ENCODE results near the gene NKD1.
A peak's percentile ranks its signal among the peaks of the same experiment; 100 is the strongest.

NKD1 gene

DNA sequence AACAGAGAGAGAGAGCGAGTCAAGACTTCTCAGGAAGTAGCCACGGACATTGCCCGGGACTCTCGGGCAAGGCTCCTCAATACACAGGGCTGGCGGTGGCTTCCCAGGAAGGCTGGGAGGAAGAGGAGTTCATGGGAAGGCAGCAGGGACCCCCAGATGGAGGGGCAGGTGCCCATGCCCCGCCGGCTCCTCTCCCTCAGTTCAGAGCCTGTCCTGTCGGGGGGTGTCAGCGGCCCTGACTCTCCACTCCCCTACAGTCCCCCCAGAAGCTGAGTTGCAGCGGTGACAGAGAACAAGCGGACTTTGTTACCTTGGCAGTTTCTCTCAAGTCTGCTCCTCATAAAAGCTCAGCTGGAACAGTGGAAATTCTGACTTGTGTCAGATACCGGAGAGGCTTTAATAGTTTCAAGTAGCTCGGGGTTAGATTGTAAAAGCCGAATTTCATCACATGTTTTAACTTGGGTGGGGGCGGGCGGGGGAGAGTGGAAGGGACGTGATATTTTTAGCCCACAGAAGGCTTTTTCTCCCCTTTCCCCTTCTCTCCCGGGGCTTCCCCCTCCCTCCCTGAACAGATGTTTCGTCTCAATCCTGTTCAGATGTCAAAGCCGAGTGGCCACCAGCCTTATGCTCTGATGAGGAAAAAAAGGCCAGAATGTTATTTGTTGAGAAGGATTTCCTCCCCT lies 65.2 kb downstream of the NKD1 start:
- DNase-seq (ENCODE audit: low read depth, low spot score), result no peak

- no peak for DNase-seq (ENCODE audit: low read depth, low spot score)
Observed at GRCh38 chr16:50613964-50614474, 65.8 kb downstream of the NKD1 start.

GRCh38 chr16:50614955-50615724 lies 66.9 kb downstream of the NKD1 start:
- DNase-seq (ENCODE audit: low read depth, low spot score), result no peak

GRCh38 chr16:50615891-50616290 lies 67.7 kb downstream of the NKD1 start:
- DNase-seq (ENCODE audit: low read depth, low spot score), result no peak

DNA sequence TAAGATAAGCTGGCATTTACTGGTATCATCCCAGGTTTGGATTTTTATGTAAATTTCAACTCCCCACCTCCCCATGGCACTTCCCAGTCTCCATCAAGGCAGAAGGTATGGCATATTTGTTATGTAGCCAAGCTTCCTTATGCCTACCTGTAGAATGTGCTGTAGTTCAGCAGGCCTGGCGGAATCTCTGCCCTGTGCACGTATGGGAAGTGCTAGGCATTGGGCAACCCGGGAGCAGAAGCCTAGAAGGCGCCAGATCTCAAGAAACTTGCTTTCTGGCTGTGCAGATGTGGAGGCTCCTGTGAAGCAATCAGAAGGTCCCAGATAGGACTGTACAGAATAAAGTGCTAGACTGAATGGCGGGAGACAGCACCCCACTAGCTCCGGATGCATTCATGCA lies 68.2 kb downstream of the NKD1 start:
- no peak for DNase-seq (ENCODE audit: low read depth, low spot score)

- DNase-seq (ENCODE audit: low read depth, low spot score), result no peak
Observed at GRCh38 chr16:50616883-50617645, 68.9 kb downstream of the NKD1 start.

DNA sequence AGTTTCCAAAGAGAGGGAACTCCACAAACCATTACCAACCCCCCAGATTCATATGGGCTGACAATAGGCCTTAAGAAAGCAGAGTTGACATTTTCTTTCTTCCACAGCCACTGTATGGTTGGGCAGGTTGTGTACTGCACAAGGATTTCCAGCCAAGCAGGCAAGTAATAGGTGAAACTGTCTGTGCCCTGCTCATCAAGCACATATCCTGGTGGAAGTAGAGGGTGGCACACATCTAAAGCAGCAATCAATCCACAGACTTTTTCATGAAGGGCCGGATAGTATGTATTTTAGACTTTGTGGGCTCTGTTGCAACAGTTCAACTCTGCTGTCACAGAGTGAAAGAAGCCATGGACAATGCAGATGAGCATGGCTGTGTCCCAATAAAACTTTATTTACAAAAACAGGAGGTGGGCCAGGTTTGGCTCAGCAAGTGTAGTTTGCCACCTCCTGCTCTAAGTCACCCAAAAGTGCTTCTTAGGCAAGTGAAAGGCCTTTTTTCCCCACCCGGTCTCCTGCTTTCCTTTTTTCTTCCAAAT lies 69.5 kb downstream of the NKD1 start:
- DNase-seq (ENCODE audit: low read depth, low spot score), result no peak

DNA sequence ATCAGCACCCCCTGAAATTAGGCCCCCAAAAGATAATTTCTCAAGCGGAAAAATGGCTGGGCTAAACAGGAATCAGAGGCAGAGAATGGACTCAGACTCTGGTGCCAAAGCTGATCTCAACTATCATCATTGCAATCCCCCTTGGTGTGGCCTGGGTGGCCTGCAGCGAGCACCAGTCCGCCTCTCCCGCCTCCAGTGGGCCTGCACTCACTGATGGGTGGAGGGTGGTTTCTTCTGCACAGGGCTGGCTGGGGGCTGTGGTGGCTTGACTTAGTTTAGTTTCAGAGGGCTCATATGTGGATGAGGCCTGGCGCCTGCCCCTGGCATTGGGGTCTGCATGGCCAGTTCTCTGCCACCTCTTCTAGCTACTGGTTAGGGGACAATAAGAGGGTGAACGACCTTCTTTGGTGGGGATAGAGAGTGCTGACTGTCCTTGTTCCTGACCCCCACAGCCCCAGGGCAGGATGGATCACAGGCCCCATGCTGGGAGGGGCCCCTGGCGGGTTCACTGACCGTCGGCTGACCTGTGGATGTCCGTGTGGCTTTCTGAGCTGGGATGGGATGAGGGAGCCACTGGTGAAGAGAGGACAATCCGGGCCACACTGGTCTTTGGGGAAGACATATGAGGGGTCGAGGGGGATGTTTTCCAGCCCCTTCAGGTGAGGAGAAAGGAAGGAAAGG lies 70.2 kb downstream of the NKD1 start:
- DNase-seq (ENCODE audit: low read depth, low spot score), result no peak

DNA sequence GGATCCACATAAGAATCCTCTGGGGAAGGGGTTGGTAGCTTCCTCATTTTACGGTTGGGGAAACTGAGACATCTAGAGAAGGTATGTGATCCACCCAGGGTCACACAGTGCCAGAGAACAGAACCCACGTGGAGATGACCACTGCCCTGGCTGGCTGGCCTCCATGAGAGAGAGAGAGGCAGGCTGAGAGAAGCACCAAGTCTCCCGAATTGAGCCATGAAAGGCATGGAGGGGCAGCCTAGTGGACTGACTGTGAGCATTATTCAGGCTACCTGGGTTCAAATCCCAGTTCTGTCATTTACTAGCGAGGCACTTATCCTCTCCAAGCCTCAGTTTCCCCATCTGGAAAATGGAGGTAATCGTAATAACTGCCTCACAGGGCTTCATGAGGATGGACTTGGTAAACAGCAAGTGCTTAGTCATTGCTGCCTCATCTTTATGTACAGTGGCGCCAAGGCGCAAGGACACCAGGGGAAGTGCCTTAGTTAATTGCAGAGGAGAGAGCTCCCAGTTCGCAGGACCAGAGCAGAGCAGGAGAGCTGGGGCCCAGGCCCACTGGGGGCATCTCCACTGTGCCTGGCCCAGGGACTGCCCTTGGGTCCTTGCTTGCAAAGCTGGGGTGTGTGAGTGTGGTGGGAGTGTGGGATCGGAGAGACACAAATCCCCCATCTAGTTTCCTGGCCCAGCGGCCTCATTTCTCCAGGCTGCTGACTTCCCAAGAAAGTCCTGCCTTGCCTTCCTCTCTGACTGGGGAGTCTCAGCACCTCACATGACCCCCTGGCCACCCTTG lies 71.7 kb downstream of the NKD1 start:
- DNase-seq (ENCODE audit: low read depth, low spot score), result no peak

GRCh38 chr16:50620646-50621451 lies 72.7 kb downstream of the NKD1 start:
- DNase-seq (ENCODE audit: low read depth, low spot score), result no peak

- no peak for DNase-seq (ENCODE audit: low read depth, low spot score)
Observed at GRCh38 chr16:50621452-50621792, 73.2 kb downstream of the NKD1 start.

DNA sequence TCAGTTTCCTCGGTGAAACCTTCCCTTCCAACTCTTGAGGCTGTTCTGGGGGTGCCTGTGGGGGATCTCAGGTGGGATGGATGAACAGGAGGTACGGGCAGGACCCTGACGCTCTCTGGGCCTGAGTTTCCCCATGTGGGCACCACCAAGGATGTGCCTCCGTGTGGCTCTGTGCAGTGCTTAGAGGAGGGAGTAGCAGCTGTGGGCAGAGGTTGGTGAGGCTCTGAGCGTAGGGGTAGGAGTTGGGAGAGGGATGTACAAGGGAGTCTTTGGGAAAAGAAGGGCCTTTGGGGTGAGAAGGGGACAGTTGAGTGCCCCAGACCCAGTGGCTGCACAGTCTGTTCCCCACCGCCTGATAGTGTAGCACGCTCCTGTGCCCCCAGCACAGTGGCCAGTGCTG lies 73.8 kb downstream of the NKD1 start:
- no peak for DNase-seq (ENCODE audit: low read depth, low spot score)

DNA sequence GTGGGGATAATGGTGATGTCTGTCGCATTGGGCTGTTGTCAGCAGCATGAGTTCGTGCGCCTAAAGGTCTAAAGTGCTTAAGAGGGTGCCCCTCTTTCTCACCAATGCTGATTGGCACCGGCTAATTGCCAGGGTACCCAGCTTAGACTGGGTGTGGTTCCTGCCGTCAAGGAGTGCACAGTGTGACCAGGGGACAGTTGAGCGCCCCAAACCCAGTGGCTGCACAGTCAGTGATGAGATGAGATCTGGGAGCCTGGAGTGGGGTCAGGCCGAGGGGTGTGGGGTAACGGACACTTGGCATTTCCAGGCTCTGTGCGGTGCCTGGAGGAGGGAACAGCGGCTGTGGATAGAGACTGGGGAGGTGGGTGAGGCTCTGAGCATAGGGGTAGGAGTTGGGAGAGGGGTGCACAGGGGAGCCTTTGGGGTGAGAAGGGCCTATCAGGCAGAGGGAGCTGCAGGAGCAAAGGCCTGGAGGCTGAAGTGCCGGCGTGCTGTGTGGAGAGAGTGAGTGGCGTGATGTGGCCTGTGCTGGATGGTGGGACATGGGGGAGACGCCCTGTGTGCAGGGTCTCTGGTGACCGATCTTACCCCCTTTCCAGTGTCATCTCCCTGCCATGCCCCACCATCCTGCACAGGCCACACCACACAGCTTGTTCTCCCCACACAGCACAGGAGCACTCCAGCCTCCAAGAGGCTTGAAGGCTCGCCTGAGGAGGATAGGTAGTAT lies 74.6 kb downstream of the NKD1 start:
- no peak for DNase-seq (ENCODE audit: low read depth, low spot score)

- DNase-seq (ENCODE audit: low read depth, low spot score), result no peak
Observed at GRCh38 chr16:50624449-50624970, 76.3 kb downstream of the NKD1 start.

DNA sequence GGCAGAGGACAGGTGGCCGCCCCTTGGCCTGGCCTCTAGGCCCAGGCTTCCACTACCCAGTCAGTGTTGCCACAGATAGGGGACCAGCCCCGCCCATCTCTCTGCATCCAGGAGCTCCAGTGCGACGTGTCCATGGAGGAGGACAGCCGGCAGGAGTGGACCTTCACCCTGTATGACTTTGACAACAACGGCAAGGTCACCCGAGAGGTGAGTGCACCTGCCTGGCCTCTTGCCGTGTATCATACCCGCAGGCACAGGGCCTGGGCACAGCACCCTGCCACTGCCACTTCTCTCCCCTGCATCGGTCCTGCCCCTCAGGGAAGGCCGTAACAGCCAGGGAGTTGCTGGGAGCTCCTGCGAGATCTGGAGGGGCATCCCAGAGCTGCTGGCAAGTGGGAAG lies 77.2 kb downstream of the NKD1 start:
- DNase-seq (ENCODE audit: low read depth, low spot score), result no peak

- no peak for DNase-seq (ENCODE audit: low read depth, low spot score)
Observed at GRCh38 chr16:50626868-50627267, 78.7 kb downstream of the NKD1 start.

DNA sequence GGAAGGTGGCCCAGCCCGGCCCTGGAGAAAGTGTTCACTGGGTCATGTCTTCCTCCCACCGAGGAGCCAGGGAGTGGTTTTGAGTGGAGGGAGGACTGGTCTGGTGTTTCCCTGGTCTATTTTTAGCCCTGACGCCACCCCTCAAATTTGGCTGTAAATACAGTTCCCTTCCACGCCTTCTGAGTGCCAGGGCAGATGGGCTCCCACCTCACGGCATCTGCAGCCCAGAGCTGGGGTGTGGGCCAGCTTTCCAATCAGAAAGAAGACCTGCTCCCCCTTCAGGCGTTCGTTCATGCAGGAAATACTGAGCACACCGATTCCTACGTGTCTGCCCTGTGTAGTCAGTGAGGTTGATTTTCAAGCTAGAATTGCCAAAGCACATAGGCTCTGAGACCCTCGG lies 79.2 kb downstream of the NKD1 start:
- DNase-seq (ENCODE audit: low read depth, low spot score), result peak; percentile 12

- DNase-seq (ENCODE audit: low read depth, low spot score), result no peak
Observed at GRCh38 chr16:50628156-50628802, 80.1 kb downstream of the NKD1 start.

DNA sequence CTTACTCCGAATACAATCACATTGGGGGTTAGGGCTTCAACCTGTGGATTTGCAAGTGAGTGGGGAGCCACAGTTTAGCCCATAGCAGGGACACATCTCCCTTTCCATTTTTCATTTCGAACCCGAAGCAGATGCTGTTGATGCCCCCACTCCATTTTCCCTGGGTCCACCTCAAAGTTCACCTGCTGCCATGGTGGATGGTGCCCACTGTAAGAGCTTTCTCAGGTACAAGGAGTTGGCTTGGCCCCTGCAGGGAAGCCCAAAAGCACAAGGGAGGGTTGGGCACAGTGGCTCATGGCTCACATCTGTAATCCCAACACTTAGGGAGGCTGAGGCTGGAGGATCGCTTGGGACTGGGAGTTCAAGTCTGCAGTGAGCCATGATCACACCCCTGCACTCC lies 81.1 kb downstream of the NKD1 start:
- DNase-seq (ENCODE audit: low read depth, low spot score), result no peak

Measured in iPS DF 19.7 (cell line).